Measurements from ENCODE around the gene ZFP36L1. TPM values are rescaled to one million over a fixed set of nuclear protein-coding genes. Genes with fewer than 3 reads are reported as not detected.

Gene ZFP36L1
- total RNA-seq, 1 experiment from 2014 or later = 304 TPM

GRCh38 chr14:68824207-68824516 lies 31.3 kb upstream of the ZFP36L1 start:
- BruUV-seq (replicated peaks) = no TSS peak
- H3K4me1 ChIP-seq (ENCODE audit: control insufficient read depth in 1 of 2, insufficient read depth in 2 of 2, low read length in 2 of 2) = peaks cover 25 to 29% of the 10 kb centered on the region in 2 experiments
- H3K9me2 ChIP-seq (ENCODE audit: insufficient read depth) = no peaks in the 10 kb centered on the region
- ChIA-PET POLR2A (interaction anchor here (1.3 kb wide), 1 partner anchor 8 kb away, joined by 4 read pairs; no protein-coding TSS in a partner anchor), CTCF (interaction anchor here (0.6 to 1.4 kb wide), 9 partner anchors 8 to 884 kb away, joined by 3 to 13 read pairs (median 3); partner anchors contain the start of gene ZFP36L1), RAD21 (ENCODE audit: low non-redundant PET in 1 of 2, low total read pairs in 2 of 2, uncharacterized antibody in 2 of 2, unreplicated experiment in 2 of 2) (no interaction called here)
- H3K4me3 ChIP-seq (replicated peaks in 1 of 2; ENCODE audit: low read depth in 1 of 2, low read length in 2 of 2) = peak overlapping the region in 1 of 2 experiments; percentile 21; a peak in 1 of 4 replicates
- 0 out of 2 replicates have a peak overlapping the region, but pooled peaks have one; percentile 41 for H3K9ac ChIP-seq (ENCODE audit: low read length)
- H3K79me2 ChIP-seq (ENCODE audit: insufficient read depth, low read length) = no peaks in the 10 kb centered on the region
- H4K20me1 ChIP-seq (ENCODE audit: insufficient read depth) = no peaks in the 10 kb centered on the region
- no peak for ATAC-seq
- no peak for DNase-seq (ENCODE audit: low read depth, low spot score)
- intact Hi-C loops (cut with micrococcal nuclease) = loop anchor here (2.0 kb wide), 1 partner anchor 575 kb away; no protein-coding TSS in a partner anchor
- peak overlapping the region; percentile 41 for H2AFZ ChIP-seq (ENCODE audit: low read depth, low read length, poor library complexity, severe bottlenecking)
- H3K27me3 ChIP-seq (ENCODE audit: insufficient read depth, low read length) = no peaks in the 10 kb centered on the region
- TF ChIP-seq SIN3A (IDR thresholded peaks at IDR 0.05; ENCODE audit: low read depth) (no peak), ZNF274 (IDR thresholded peaks at IDR 0.05; ENCODE audit: low read depth, low read length) (no peak), MAX (IDR thresholded peaks at IDR 0.05) (no peak), SRF (IDR thresholded peaks at IDR 0.05; ENCODE audit: low read depth) (no peak), CBX3 (IDR thresholded peaks at IDR 0.05; ENCODE audit: low read depth) (no peak), RAD21 (IDR thresholded peaks at IDR 0.05; ENCODE audit: low read depth) (no peak), EGR1 (IDR thresholded peaks at IDR 0.05; ENCODE audit: low read depth) (no peak), EZH2 (IDR thresholded peaks at IDR 0.05) (no peak), ZFX (IDR thresholded peaks at IDR 0.05) (no peak), ZBTB33 (IDR thresholded peaks at IDR 0.05; ENCODE audit: extremely low read depth, insufficient replicate concordance, low read length) (no peak), CEBPB (IDR thresholded peaks at IDR 0.05; ENCODE audit: low read depth) (no peak)
- TF ChIP-seq, protein P1, sequence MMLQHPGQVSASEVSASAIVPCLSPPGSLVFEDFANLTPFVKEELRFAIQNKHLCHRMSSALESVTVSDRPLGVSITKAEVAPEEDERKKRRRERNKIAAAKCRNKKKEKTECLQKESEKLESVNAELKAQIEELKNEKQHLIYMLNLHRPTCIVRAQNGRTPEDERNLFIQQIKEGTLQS (IDR thresholded peaks at IDR 0.05) = no peak
- TF ChIP-seq, protein P2, sequence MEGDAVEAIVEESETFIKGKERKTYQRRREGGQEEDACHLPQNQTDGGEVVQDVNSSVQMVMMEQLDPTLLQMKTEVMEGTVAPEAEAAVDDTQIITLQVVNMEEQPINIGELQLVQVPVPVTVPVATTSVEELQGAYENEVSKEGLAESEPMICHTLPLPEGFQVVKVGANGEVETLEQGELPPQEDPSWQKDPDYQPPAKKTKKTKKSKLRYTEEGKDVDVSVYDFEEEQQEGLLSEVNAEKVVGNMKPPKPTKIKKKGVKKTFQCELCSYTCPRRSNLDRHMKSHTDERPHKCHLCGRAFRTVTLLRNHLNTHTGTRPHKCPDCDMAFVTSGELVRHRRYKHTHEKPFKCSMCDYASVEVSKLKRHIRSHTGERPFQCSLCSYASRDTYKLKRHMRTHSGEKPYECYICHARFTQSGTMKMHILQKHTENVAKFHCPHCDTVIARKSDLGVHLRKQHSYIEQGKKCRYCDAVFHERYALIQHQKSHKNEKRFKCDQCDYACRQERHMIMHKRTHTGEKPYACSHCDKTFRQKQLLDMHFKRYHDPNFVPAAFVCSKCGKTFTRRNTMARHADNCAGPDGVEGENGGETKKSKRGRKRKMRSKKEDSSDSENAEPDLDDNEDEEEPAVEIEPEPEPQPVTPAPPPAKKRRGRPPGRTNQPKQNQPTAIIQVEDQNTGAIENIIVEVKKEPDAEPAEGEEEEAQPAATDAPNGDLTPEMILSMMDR (IDR thresholded peaks at IDR 0.05 in 2 of 3, conservative IDR thresholded peaks at IDR 0.05 in 1 of 3; ENCODE audit: borderline replicate concordance in 1 of 3, insufficient read depth in 1 of 3, low read depth in 2 of 3, low read length in 2 of 3) = no peak
- no peaks in the 10 kb centered on the region for H3K9me3 ChIP-seq (ENCODE audit: control insufficient read depth in 1 of 2, insufficient read depth in 1 of 2, low read depth in 1 of 2, low read length in 2 of 2)
- H3K36me3 ChIP-seq (ENCODE audit: control insufficient read depth in 1 of 2, insufficient read depth in 2 of 2, low read length in 2 of 2) = no peaks in the 10 kb centered on the region
- peak overlapping the region; percentile 61 for H3K4me2 ChIP-seq (ENCODE audit: low read length)
- peak overlapping the region; percentile 38 for H3K27ac ChIP-seq (ENCODE audit: low read depth, low read length)
